ENCODE measurements around the gene CLTCL1.

The CLTCL1 gene

DNA sequence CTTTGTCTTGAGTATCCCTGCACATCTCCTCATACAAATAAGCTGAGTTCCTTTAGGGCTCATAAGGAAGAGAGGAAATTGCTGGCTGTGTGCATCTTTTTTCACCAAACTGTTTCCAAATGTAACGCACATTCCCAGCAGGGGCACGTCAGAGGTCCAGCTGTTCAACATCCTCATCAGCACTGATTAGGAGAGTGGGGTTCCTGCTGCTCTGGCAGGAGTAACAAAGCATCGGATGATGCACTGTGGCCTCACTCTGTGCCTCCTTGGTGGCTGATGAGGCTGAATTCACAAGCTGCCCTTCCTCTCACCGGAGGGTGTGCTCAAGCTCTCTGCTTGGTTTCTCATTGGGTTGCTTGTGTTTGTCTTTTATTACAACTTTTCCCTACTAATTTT is 77.4 kb downstream of the CLTCL1 start:
- Histone ChIP-seq H3K4me3 (ENCODE audit: insufficient read length, low read depth) (no peak overlapping the region), H3K27me3 (ENCODE audit: insufficient read depth, insufficient read length) (no peaks in the 10 kb centered on the region), H3K36me3 (ENCODE audit: insufficient read depth, insufficient read length, low read length) (peaks cover 26% of the 10 kb centered on the region), H3K9me3 (ENCODE audit: insufficient read depth, low read length) (no peaks in the 10 kb centered on the region), H3K9ac (ENCODE audit: insufficient read length, low read depth) (no peak overlapping the region), H3K4me1 (ENCODE audit: insufficient read depth, insufficient read length) (no peaks in the 10 kb centered on the region)
- DNase-seq (ENCODE audit: low read depth, low spot score): peak; percentile 8
- no peak for TF ChIP-seq SUZ12 (IDR thresholded peaks at IDR 0.05; ENCODE audit: extremely low read depth, insufficient read depth, insufficient read length)
- TF ChIP-seq YY1 (IDR thresholded peaks at IDR 0.05; ENCODE audit: insufficient read depth, insufficient read length): no peak
- TF ChIP-seq ZNF274 (IDR thresholded peaks at IDR 0.05; ENCODE audit: low read depth, low read length): no peak

- Histone ChIP-seq H3K27me3 (ENCODE audit: insufficient read depth, insufficient read length) (no peaks in the 10 kb centered on the region), H3K9ac (ENCODE audit: insufficient read length, low read depth) (no peak overlapping the region), H3K9me3 (ENCODE audit: insufficient read depth, low read length) (no peaks in the 10 kb centered on the region), H3K36me3 (ENCODE audit: insufficient read depth, insufficient read length, low read length) (peaks cover 32% of the 10 kb centered on the region), H3K4me1 (ENCODE audit: insufficient read depth, insufficient read length) (no peaks in the 10 kb centered on the region), H3K4me3 (ENCODE audit: insufficient read length, low read depth) (no peak overlapping the region)
- peak; percentile 8 for DNase-seq (ENCODE audit: low read depth, low spot score)
- no peak for TF ChIP-seq YY1 (IDR thresholded peaks at IDR 0.05; ENCODE audit: insufficient read depth, insufficient read length)
- no peak for TF ChIP-seq ZNF274 (IDR thresholded peaks at IDR 0.05; ENCODE audit: low read depth, low read length)
- TF ChIP-seq SUZ12 (IDR thresholded peaks at IDR 0.05; ENCODE audit: extremely low read depth, insufficient read depth, insufficient read length): no peak
Measured at GRCh38 chr22:19213442-19214077, 78.0 kb downstream of the CLTCL1 start.

DNA sequence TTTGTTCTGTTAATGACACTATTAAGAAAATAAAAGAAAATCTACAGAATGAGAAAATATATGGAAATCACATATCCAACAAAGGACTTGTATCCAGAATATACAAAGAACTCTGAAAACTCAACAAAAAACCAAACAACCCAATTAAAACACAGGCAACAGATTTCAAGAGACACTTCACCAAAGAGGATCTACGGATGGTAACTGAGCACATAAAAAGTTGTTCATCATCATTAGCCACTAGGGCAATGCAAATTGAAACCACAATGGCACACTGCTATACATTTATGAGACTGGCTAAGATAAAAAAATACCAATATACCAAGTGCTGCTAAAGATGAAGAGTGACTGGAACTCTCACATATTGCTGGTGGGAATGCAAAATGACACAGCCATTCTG is 78.5 kb downstream of the CLTCL1 start:
- H3K9ac ChIP-seq (ENCODE audit: insufficient read length, low read depth): no peak overlapping the region
- DNase-seq (ENCODE audit: low read depth, low spot score): no peak
- TF ChIP-seq SUZ12 (IDR thresholded peaks at IDR 0.05; ENCODE audit: extremely low read depth, insufficient read depth, insufficient read length): no peak
- no peak for TF ChIP-seq ZNF274 (IDR thresholded peaks at IDR 0.05; ENCODE audit: low read depth, low read length)
- TF ChIP-seq YY1 (IDR thresholded peaks at IDR 0.05; ENCODE audit: insufficient read depth, insufficient read length): no peak

GRCh38 chr22:19212302-19212870 is 79.1 kb downstream of the CLTCL1 start:
- no peak for TF ChIP-seq YY1 (IDR thresholded peaks at IDR 0.05; ENCODE audit: insufficient read depth, insufficient read length)
- no peak for TF ChIP-seq ZNF274 (IDR thresholded peaks at IDR 0.05; ENCODE audit: low read depth, low read length)
- TF ChIP-seq SUZ12 (IDR thresholded peaks at IDR 0.05; ENCODE audit: extremely low read depth, insufficient read depth, insufficient read length): no peak

More for the DNA sequence above, 78.5 kb downstream of the CLTCL1 start:
- no peaks in the 10 kb centered on the region for H3K4me1 ChIP-seq (ENCODE audit: insufficient read depth, insufficient read length)
- H3K4me3 ChIP-seq (ENCODE audit: insufficient read length, low read depth): no peak overlapping the region
- H3K27me3 ChIP-seq (ENCODE audit: insufficient read depth, insufficient read length): no peaks in the 10 kb centered on the region
- peaks cover 36% of the 10 kb centered on the region for H3K36me3 ChIP-seq (ENCODE audit: insufficient read depth, insufficient read length, low read length)
- H3K9me3 ChIP-seq (ENCODE audit: insufficient read depth, low read length): no peaks in the 10 kb centered on the region

DNA sequence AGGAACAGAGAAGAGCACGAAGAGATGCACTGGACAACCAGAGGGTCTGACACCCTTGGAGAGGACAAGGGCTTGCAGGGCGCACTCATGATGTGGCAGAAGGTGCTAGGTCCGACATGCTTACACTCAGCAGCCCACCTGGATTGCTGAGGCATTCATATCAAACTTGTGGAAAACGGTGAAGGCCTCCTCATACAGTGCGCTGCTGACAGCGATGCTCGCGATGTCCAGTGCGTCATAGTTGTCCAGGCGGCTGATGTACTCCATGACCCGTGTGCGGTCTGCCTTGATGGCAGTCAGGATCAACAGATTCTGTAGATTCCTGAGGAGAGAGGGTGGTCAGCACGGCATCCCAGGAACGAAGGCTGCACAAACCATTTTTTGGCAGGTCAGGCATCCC is 81.3 kb downstream of the CLTCL1 start:
- no peak overlapping the region for H3K4me3 ChIP-seq (ENCODE audit: insufficient read length, low read depth)
- H3K27me3 ChIP-seq (ENCODE audit: insufficient read depth, insufficient read length): no peaks in the 10 kb centered on the region

More at GRCh38 chr22:19212302-19212870, 79.1 kb downstream of the CLTCL1 start:
- no peak overlapping the region for H3K4me3 ChIP-seq (ENCODE audit: insufficient read length, low read depth)
- H3K4me1 ChIP-seq (ENCODE audit: insufficient read depth, insufficient read length): no peaks in the 10 kb centered on the region
- no peak overlapping the region for H3K9ac ChIP-seq (ENCODE audit: insufficient read length, low read depth)
- H3K36me3 ChIP-seq (ENCODE audit: insufficient read depth, insufficient read length, low read length): peaks cover 41% of the 10 kb centered on the region
- H3K9me3 ChIP-seq (ENCODE audit: insufficient read depth, low read length): no peaks in the 10 kb centered on the region
- DNase-seq (ENCODE audit: low read depth, low spot score): no peak
- no peaks in the 10 kb centered on the region for H3K27me3 ChIP-seq (ENCODE audit: insufficient read depth, insufficient read length)

DNA sequence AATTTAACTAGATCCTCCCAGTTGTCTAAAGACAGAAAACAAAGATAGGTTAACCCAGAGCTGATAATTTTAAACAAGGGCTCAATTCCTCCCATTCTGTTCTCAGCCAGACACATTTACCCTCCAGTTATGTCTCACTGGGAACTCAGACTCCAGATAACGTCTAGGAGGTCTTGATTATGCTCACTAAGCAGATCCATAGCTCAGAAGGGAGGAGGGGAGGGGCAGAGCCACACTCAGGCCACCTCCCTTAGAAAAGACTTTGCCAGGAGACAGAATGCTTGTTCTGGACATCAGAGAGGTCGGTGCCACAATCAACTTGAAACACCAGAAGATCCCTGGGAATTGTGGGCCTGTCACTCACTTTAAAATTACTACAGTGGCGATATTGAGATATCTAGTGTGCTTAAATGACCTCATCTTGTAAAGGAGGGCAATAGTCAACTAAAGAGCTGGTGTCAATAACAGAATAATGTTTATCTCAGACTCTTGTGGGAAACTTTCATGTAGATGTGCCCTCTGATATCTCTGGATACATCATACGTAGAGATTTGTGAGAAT is 83.2 kb downstream of the CLTCL1 start:
- Histone ChIP-seq H3K9ac (ENCODE audit: insufficient read length, low read depth) (no peak overlapping the region), H3K27me3 (ENCODE audit: insufficient read depth, insufficient read length) (no peaks in the 10 kb centered on the region), H3K9me3 (ENCODE audit: insufficient read depth, low read length) (no peaks in the 10 kb centered on the region), H3K4me3 (ENCODE audit: insufficient read length, low read depth) (no peak overlapping the region), H3K4me1 (ENCODE audit: insufficient read depth, insufficient read length) (no peaks in the 10 kb centered on the region), H3K36me3 (ENCODE audit: insufficient read depth, insufficient read length, low read length) (peaks cover 29% of the 10 kb centered on the region)
- TF ChIP-seq ZNF274 (IDR thresholded peaks at IDR 0.05; ENCODE audit: low read depth, low read length): no peak
- DNase-seq (ENCODE audit: low read depth, low spot score): no peak

More for the DNA sequence above, 81.3 kb downstream of the CLTCL1 start:
- H3K9ac ChIP-seq (ENCODE audit: insufficient read length, low read depth): no peak overlapping the region
- no peaks in the 10 kb centered on the region for H3K9me3 ChIP-seq (ENCODE audit: insufficient read depth, low read length)
- DNase-seq (ENCODE audit: low read depth, low spot score): no peak
- TF ChIP-seq YY1 (IDR thresholded peaks at IDR 0.05; ENCODE audit: insufficient read depth, insufficient read length) (no peak), SUZ12 (IDR thresholded peaks at IDR 0.05; ENCODE audit: extremely low read depth, insufficient read depth, insufficient read length) (no peak), ZNF274 (IDR thresholded peaks at IDR 0.05; ENCODE audit: low read depth, low read length) (no peak)
- H3K4me1 ChIP-seq (ENCODE audit: insufficient read depth, insufficient read length): no peaks in the 10 kb centered on the region
- H3K36me3 ChIP-seq (ENCODE audit: insufficient read depth, insufficient read length, low read length): peaks cover 29% of the 10 kb centered on the region

- H3K4me1 ChIP-seq (ENCODE audit: insufficient read depth, insufficient read length): no peaks in the 10 kb centered on the region
- H3K9me3 ChIP-seq (ENCODE audit: insufficient read depth, low read length): no peaks in the 10 kb centered on the region
- no peak overlapping the region for H3K4me3 ChIP-seq (ENCODE audit: insufficient read length, low read depth)
- no peak for DNase-seq (ENCODE audit: low read depth, low spot score)
- peaks cover 29% of the 10 kb centered on the region for H3K36me3 ChIP-seq (ENCODE audit: insufficient read depth, insufficient read length, low read length)
- TF ChIP-seq ZNF274 (IDR thresholded peaks at IDR 0.05; ENCODE audit: low read depth, low read length): no peak
- TF ChIP-seq SUZ12 (IDR thresholded peaks at IDR 0.05; ENCODE audit: extremely low read depth, insufficient read depth, insufficient read length): no peak
- TF ChIP-seq YY1 (IDR thresholded peaks at IDR 0.05; ENCODE audit: insufficient read depth, insufficient read length): no peak
- H3K9ac ChIP-seq (ENCODE audit: insufficient read length, low read depth): no peak overlapping the region
- H3K27me3 ChIP-seq (ENCODE audit: insufficient read depth, insufficient read length): no peaks in the 10 kb centered on the region
Measured at GRCh38 chr22:19207884-19208283, 83.6 kb downstream of the CLTCL1 start.
